Measurements from ENCODE around the gene MYO5C. TPM values are rescaled to one million over a fixed set of nuclear protein-coding genes. Genes with fewer than 3 reads are reported as not detected.

The MYO5C gene
- total RNA-seq, 1 donor from 2014 or later, result 24.1 TPM

- peaks cover 2% of the 10 kb centered on the region for H3K27me3 Mint-ChIP-seq (ENCODE audit: insufficient read depth, low read depth)
- H3K27me3 ChIP-seq, result no peaks in the 10 kb centered on the region
- H3K9me3 Mint-ChIP-seq, result no peaks in the 10 kb centered on the region
- H3K79me2 ChIP-seq (ENCODE audit: low read depth), result no peaks in the 10 kb centered on the region
- H3K4me3 ChIP-seq, result no peak overlapping the region
- H3K36me3 Mint-ChIP-seq, result no peaks in the 10 kb centered on the region
- H3K36me3 ChIP-seq, result no peaks in the 10 kb centered on the region
- TF ChIP-seq EZH2 (IDR thresholded peaks at IDR 0.05), result no peak
- TF ChIP-seq EZH2phosphoT487 (IDR thresholded peaks at IDR 0.05), result no peak
- TF ChIP-seq, protein P1, sequence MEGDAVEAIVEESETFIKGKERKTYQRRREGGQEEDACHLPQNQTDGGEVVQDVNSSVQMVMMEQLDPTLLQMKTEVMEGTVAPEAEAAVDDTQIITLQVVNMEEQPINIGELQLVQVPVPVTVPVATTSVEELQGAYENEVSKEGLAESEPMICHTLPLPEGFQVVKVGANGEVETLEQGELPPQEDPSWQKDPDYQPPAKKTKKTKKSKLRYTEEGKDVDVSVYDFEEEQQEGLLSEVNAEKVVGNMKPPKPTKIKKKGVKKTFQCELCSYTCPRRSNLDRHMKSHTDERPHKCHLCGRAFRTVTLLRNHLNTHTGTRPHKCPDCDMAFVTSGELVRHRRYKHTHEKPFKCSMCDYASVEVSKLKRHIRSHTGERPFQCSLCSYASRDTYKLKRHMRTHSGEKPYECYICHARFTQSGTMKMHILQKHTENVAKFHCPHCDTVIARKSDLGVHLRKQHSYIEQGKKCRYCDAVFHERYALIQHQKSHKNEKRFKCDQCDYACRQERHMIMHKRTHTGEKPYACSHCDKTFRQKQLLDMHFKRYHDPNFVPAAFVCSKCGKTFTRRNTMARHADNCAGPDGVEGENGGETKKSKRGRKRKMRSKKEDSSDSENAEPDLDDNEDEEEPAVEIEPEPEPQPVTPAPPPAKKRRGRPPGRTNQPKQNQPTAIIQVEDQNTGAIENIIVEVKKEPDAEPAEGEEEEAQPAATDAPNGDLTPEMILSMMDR (IDR thresholded peaks at IDR 0.05), result no peak
- H3K4me1 ChIP-seq, result peaks cover 45% of the 10 kb centered on the region
- no peaks in the 10 kb centered on the region for H3K9me3 ChIP-seq (ENCODE audit: low read depth)
- H3K4me3 Mint-ChIP-seq, result no peak overlapping the region
- peaks cover 39% of the 10 kb centered on the region for H3F3A ChIP-seq (ENCODE audit: low read depth)
- H3K4me2 ChIP-seq, result no peak overlapping the region
- no peak overlapping the region for H2AFZ ChIP-seq (replicated peaks)
- no peaks in the 10 kb centered on the region for H4K20me1 ChIP-seq (ENCODE audit: low read depth)
- H3K4me1 Mint-ChIP-seq, result peaks cover 58% of the 10 kb centered on the region
- no peak overlapping the region for H3K9ac ChIP-seq
- no peak overlapping the region for H3K27ac ChIP-seq
- DNase-seq (ENCODE audit: low spot score), result no peak
- H3K27ac Mint-ChIP-seq, result peak overlapping the region; percentile 95
These were observed 37.1 kb downstream of the MYO5C start for GRCh38 chr15:52258461-52258860.

- Mint-ChIP-seq H3K27me3 (ENCODE audit: insufficient read depth, low read depth) (peaks cover 2% of the 10 kb centered on the region), H3K4me1 (peaks cover 50% of the 10 kb centered on the region), H3K36me3 (no peaks in the 10 kb centered on the region), H3K9me3 (no peaks in the 10 kb centered on the region), H3K27ac (peak overlapping the region; percentile 95), H3K4me3 (peak overlapping the region; percentile 30)
- peaks cover 39% of the 10 kb centered on the region for H3K4me1 ChIP-seq
- no peak overlapping the region for H3K9ac ChIP-seq
- H3K4me2 ChIP-seq, result peak overlapping the region; percentile 14
- no peaks in the 10 kb centered on the region for H3K27me3 ChIP-seq
- no peak overlapping the region for H3K4me3 ChIP-seq
- no peaks in the 10 kb centered on the region for H3K79me2 ChIP-seq (ENCODE audit: low read depth)
- TF ChIP-seq, protein P1 (IDR thresholded peaks at IDR 0.05), result no peak
- TF ChIP-seq EZH2phosphoT487 (IDR thresholded peaks at IDR 0.05) (no peak), EZH2 (IDR thresholded peaks at IDR 0.05) (no peak)
- no peaks in the 10 kb centered on the region for H3K9me3 ChIP-seq (ENCODE audit: low read depth)
- H3K36me3 ChIP-seq, result no peaks in the 10 kb centered on the region
- H2AFZ ChIP-seq (replicated peaks), result no peak overlapping the region
- H4K20me1 ChIP-seq (ENCODE audit: low read depth), result no peaks in the 10 kb centered on the region
- peak; percentile 76 for DNase-seq (ENCODE audit: low spot score)
- peaks cover 38% of the 10 kb centered on the region for H3F3A ChIP-seq (ENCODE audit: low read depth)
- H3K27ac ChIP-seq, result peak overlapping the region; percentile 24
These were observed 37.9 kb downstream of the MYO5C start for GRCh38 chr15:52257734-52258062.

DNA sequence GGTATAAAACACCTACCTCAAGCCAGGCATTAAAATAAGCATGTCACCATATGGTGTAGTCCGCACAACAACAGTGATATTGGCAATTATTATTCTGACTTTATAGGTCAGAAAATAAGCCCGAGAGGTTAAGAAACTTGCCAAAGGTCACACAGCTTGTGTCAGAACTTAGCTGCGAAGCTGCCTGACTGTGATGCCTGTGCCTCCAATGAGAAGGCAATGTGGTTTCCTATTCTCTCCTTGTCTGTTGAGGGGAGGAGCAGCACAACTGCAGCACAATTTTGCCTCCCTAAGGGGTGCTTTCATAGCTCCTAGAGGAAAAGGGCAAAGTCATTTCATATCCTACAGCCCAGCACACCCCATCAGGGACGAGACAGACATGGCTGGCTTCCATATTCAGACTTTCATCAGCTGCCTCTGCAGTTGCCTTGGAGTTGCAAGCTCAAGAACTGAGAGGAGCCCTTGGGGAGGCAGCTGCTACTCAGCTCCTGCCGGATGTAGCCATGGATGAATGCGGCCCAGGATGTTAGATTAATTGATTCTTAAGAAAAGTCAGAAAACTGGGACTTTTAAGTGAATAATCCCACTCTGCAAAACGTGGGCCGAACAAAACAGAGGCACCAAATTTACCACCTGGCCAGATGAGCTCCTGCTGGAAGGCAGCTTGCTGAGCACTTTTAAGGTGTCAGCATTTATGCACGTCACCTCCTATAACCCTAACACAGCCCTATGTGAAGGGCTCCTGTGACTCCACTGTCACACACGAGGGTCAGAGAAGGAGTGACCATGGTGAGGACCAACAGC lies 38.5 kb downstream of the MYO5C start:
- Mint-ChIP-seq H3K36me3 (no peaks in the 10 kb centered on the region), H3K9me3 (no peaks in the 10 kb centered on the region), H3K4me1 (peaks cover 44% of the 10 kb centered on the region), H3K27ac (peak overlapping the region; percentile 87), H3K4me3 (no peak overlapping the region), H3K27me3 (ENCODE audit: insufficient read depth, low read depth) (peaks cover 2% of the 10 kb centered on the region)
- Histone ChIP-seq H3K27me3 (no peaks in the 10 kb centered on the region), H3K79me2 (ENCODE audit: low read depth) (no peaks in the 10 kb centered on the region), H3K4me1 (peaks cover 33% of the 10 kb centered on the region), H3K9ac (no peak overlapping the region), H3K4me2 (peak overlapping the region; percentile 27), H4K20me1 (ENCODE audit: low read depth) (no peaks in the 10 kb centered on the region), H2AFZ (replicated peaks) (no peak overlapping the region), H3K4me3 (no peak overlapping the region), H3K9me3 (ENCODE audit: low read depth) (no peaks in the 10 kb centered on the region), H3K27ac (peak overlapping the region; percentile 24), H3F3A (ENCODE audit: low read depth) (peaks cover 32% of the 10 kb centered on the region), H3K36me3 (no peaks in the 10 kb centered on the region)
- peak; percentile 25 for DNase-seq (ENCODE audit: low spot score)
- no peak for TF ChIP-seq EZH2phosphoT487 (IDR thresholded peaks at IDR 0.05)
- TF ChIP-seq EZH2 (IDR thresholded peaks at IDR 0.05), result no peak
- TF ChIP-seq, protein P1 (IDR thresholded peaks at IDR 0.05), result no peak

Data from neural progenitor cell (in vitro differentiated cells).